Peyer's patch (tissue), 4 donors: ENCODE data around the gene EDIL3. TPM values are rescaled to one million over a fixed set of nuclear protein-coding genes. Genes with fewer than 3 reads are reported as not detected.

Source experiments
- DNase-seq, 3 donors: peaks; one replicate each; pipeline ENCODE4 v3.0.0-alpha.2; 2017 to 2019
- H3K27ac ChIP-seq, 4 donors: fragments of 200-600 bp; sonication (generic); one replicate each; pipeline ENCODE4 v1.5.1; 2016 to 2019
- H3K27me3 ChIP-seq, 2 donors: fragments of 200-600 bp; sonication (generic); one replicate each; pipeline ENCODE4 v1.5.1; 2019
- H3K36me3 ChIP-seq, 3 donors: fragments of 200-600 bp; sonication (generic); one replicate each; pipeline ENCODE4 v1.5.1; 2016 to 2019
- H3K4me1 ChIP-seq, 4 donors: fragments of 200-600 bp; sonication (generic); one replicate each; pipeline ENCODE4 v1.5.1; 2016 to 2019
- H3K4me3 ChIP-seq, 4 donors: fragments of 200-600 bp; sonication (generic); 1 replicate in 3 of 4; 2 replicates in 1 of 4; pipeline ENCODE4 v1.5.1; 2016 to 2019; ENCODE audit warnings: mild to moderate bottlenecking in 1 of 4
- H3K9me3 ChIP-seq, 4 donors: fragments of 200-600 bp; sonication (generic); one replicate each; pipeline ENCODE4 v1.5.1; 2016 to 2019; ENCODE audit warnings: mild to moderate bottlenecking in 1 of 4
- CTCF ChIP-seq, 6 experiments: fragments of 450-650 bp in 4 of 6; fragments of 200-600 bp in 2 of 6; sonication (generic) in 1 of 6; IDR thresholded peaks; one replicate each; pipeline ENCODE4 v1.5.1; 2017 to 2019; ENCODE audit warnings: antibody characterized with exemption in 6 of 6, mild to moderate bottlenecking in 3 of 6, moderate library complexity in 1 of 6
- POLR2A ChIP-seq, 2 donors: fragments of 450-650 bp; IDR thresholded peaks; one replicate each; pipeline ENCODE4 v1.5.1; 2017; ENCODE audit warnings: antibody characterized with exemption in 2 of 2, mild to moderate bottlenecking in 2 of 2, moderate library complexity in 2 of 2
- total RNA-seq, 4 donors: library from RNA; depleted of rRNA; stranded (reverse); fragments of >200 nt; gene quantifications; one replicate each; pipeline ENCODE4 v1.1.0, GENCODE V29; 2016

EDIL3 gene
- total RNA-seq, 4 donors from 2014 or later, result 6.0 to 18.2 (median 6.4) TPM

GRCh38 chr5:84130006-84130580 is 254.6 kb downstream of the EDIL3 start:
- Histone ChIP-seq H3K4me3 (no peak overlapping the region), H3K36me3 (no peaks in the 10 kb centered on the region), H3K4me1 (no peaks in the 10 kb centered on the region)

GRCh38 chr5:84125216-84125615 is 259.5 kb downstream of the EDIL3 start:
- Histone ChIP-seq H3K36me3 (no peaks in the 10 kb centered on the region), H3K27ac (no peak overlapping the region), H3K9me3 (no peaks in the 10 kb centered on the region), H3K27me3 (no peaks in the 10 kb centered on the region), H3K4me1 (no peaks in the 10 kb centered on the region), H3K4me3 (no peak overlapping the region)
- no peak for DNase-seq
- TF ChIP-seq POLR2A (IDR thresholded peaks at IDR 0.05) (no peak), CTCF (IDR thresholded peaks at IDR 0.05) (no peak)

More at GRCh38 chr5:84130006-84130580, 254.6 kb downstream of the EDIL3 start:
- Histone ChIP-seq H3K27me3 (no peaks in the 10 kb centered on the region), H3K9me3 (no peaks in the 10 kb centered on the region), H3K27ac (no peak overlapping the region)
- DNase-seq, result no peak
- no peak for TF ChIP-seq POLR2A (IDR thresholded peaks at IDR 0.05)

GRCh38 chr5:84119252-84119651 is 265.4 kb downstream of the EDIL3 start:
- Histone ChIP-seq H3K4me3 (no peak overlapping the region), H3K36me3 (no peaks in the 10 kb centered on the region), H3K9me3 (no peaks in the 10 kb centered on the region), H3K27me3 (no peaks in the 10 kb centered on the region), H3K4me1 (no peaks in the 10 kb centered on the region), H3K27ac (no peak overlapping the region)
- TF ChIP-seq POLR2A (IDR thresholded peaks at IDR 0.05) (no peak), CTCF (IDR thresholded peaks at IDR 0.05) (no peak)
- DNase-seq, result no peak

GRCh38 chr5:84118551-84118950 is 266.1 kb downstream of the EDIL3 start:
- TF ChIP-seq POLR2A (IDR thresholded peaks at IDR 0.05) (no peak), CTCF (IDR thresholded peaks at IDR 0.05) (no peak)
- no peak overlapping the region for H3K4me3 ChIP-seq
- H3K4me1 ChIP-seq, result no peaks in the 10 kb centered on the region

GRCh38 chr5:84115727-84116126 is 269.0 kb downstream of the EDIL3 start:
- no peaks in the 10 kb centered on the region for H3K36me3 ChIP-seq
- no peak for DNase-seq
- H3K27me3 ChIP-seq, result no peaks in the 10 kb centered on the region
- H3K9me3 ChIP-seq, result no peaks in the 10 kb centered on the region
- H3K27ac ChIP-seq, result no peak overlapping the region
- no peaks in the 10 kb centered on the region for H3K4me1 ChIP-seq
- TF ChIP-seq POLR2A (IDR thresholded peaks at IDR 0.05), result no peak
- TF ChIP-seq CTCF (IDR thresholded peaks at IDR 0.05), result no peak
- H3K4me3 ChIP-seq, result no peak overlapping the region

More at GRCh38 chr5:84118551-84118950, 266.1 kb downstream of the EDIL3 start:
- Histone ChIP-seq H3K27ac (no peak overlapping the region), H3K36me3 (no peaks in the 10 kb centered on the region), H3K27me3 (no peaks in the 10 kb centered on the region), H3K9me3 (no peaks in the 10 kb centered on the region)
- no peak for DNase-seq

GRCh38 chr5:84113246-84114105 is 271.2 kb downstream of the EDIL3 start:
- no peak for DNase-seq
- Histone ChIP-seq H3K4me1 (no peaks in the 10 kb centered on the region), H3K9me3 (no peaks in the 10 kb centered on the region), H3K36me3 (no peaks in the 10 kb centered on the region), H3K27me3 (no peaks in the 10 kb centered on the region), H3K4me3 (no peak overlapping the region), H3K27ac (no peak overlapping the region)
- TF ChIP-seq POLR2A (IDR thresholded peaks at IDR 0.05), result no peak
- no peak for TF ChIP-seq CTCF (IDR thresholded peaks at IDR 0.05)
